T-helper 2 cell treated with Interferon-gamma antibody and Interleukin-4, amounts not matched to agents 5 μg/mL and 100 μg/mL, for 36 hours (primary cell): Measurements from ENCODE around the gene GDNF.

Experiments
- DNase-seq: peaks from one replicate; pipeline ENCODE4 v3.0.0; 2021; ENCODE audit warnings: low spot score
- H3K27ac Mint-ChIP-seq: one replicate; pipeline ENCODE4 v1.8.0; 2021; ENCODE audit warnings: mild to moderate bottlenecking, mixed read lengths
- H3K27me3 Mint-ChIP-seq: one replicate; pipeline ENCODE4 v1.8.0; 2021; ENCODE audit warnings: low read depth, mixed read lengths
- H3K36me3 Mint-ChIP-seq: one replicate; pipeline ENCODE4 v1.8.0; 2021; ENCODE audit warnings: low read depth, mixed read lengths
- H3K4me1 Mint-ChIP-seq: one replicate; pipeline ENCODE4 v1.8.0; 2021; ENCODE audit warnings: low read depth, mixed read lengths
- H3K4me3 Mint-ChIP-seq: one replicate; pipeline ENCODE4 v1.8.0; 2022; ENCODE audit warnings: mild to moderate bottlenecking, moderate library complexity, mixed read lengths
- H3K9me3 Mint-ChIP-seq: one replicate; pipeline ENCODE4 v1.8.0; 2021; ENCODE audit warnings: mixed read lengths

Gene GDNF

DNA sequence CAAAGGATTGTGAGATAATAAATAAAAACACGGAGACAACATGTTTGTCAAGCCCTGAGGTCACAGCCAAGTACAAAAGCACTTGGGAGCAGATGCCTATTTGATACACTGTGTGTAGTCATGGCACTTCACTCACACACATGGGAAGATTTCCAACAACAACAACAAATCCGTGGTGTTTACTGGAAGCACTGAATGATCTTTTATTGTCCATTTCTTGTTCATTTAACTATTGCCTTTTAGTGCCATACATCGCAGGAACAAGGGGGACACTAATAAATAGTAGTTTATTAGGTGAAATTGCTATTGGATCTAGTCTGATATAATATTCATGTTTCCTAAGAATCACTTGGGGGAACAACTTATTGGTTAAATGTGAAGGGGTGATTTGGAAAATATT is 20.4 kb upstream of the GDNF start:
- Mint-ChIP-seq H3K36me3 (no peaks in the 10 kb centered on the region), H3K4me1 (peaks cover 1% of the 10 kb centered on the region), H3K9me3 (no peaks in the 10 kb centered on the region), H3K27me3 (no peaks in the 10 kb centered on the region), H3K27ac (no peak overlapping the region), H3K4me3 (no peak overlapping the region)
- DNase-seq: no peak

DNA sequence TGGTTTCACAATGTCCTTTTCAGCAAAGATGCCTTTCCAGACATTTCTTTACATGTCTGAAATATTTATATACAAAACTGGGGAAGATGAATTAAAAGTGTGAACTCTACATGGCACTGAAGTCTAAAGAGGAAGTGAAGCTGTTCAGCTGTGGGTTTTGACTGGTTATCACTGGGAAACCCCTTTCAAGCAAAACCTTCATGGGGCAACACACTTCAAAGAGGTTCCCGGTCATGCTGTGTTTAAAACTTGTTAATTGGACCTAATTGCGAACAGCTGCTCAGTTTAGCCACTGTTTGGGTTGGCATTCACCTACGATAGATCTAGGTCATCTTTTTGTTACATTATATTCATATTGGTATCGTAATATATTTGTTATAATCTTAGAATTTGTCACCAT is 20.0 kb upstream of the GDNF start:
- Mint-ChIP-seq H3K36me3 (no peaks in the 10 kb centered on the region), H3K4me1 (peaks cover 1% of the 10 kb centered on the region), H3K27ac (no peak overlapping the region), H3K27me3 (no peaks in the 10 kb centered on the region), H3K4me3 (no peak overlapping the region), H3K9me3 (no peaks in the 10 kb centered on the region)
- DNase-seq: no peak

DNA sequence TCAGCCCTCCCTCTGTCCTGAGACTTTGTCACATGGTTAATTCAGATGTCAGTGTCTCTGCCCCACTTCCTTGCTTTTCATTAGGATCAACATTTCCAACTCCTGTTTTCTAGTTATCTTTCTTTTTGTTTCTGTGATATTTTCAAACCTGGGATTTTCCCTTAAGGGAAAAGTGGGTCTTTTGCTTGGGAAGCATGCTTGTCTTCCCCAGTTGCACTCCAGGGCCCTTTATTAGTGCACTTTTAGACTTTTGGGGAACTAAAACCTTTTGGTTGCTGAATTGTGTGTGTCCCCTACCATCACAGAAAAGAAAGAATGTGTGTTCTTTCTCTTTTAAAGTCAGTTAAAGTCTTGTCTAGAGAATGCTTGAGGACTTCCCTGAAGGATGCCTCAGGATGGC is 18.4 kb upstream of the GDNF start:
- no peak for DNase-seq
- no peaks in the 10 kb centered on the region for H3K9me3 Mint-ChIP-seq

DNA sequence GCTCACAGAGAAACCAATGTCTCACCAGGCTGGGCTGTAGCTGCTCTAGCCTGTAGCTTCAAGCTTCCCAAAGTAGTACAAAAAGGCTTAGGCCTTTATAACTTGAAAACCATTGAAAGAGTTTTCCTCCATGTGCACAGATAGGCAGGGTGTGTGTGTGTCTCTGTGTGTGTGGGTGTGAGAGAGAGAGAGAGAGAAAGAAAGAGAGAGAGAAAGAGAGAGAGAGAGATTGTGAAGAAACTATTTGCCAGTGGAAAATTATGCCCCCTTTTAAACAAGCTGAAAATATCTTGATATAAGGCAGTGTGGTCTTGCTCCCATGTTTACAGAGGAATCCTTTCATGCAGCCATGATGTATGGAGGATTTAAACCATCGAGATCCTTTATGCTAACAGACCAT is 17.9 kb upstream of the GDNF start:
- DNase-seq: no peak
- no peaks in the 10 kb centered on the region for H3K27me3 Mint-ChIP-seq
- H3K4me1 Mint-ChIP-seq: peaks cover 1% of the 10 kb centered on the region
- H3K27ac Mint-ChIP-seq: no peak overlapping the region
- H3K36me3 Mint-ChIP-seq: no peaks in the 10 kb centered on the region
- H3K4me3 Mint-ChIP-seq: no peak overlapping the region
- no peaks in the 10 kb centered on the region for H3K9me3 Mint-ChIP-seq

More for the DNA sequence above, 18.4 kb upstream of the GDNF start:
- no peak overlapping the region for H3K27ac Mint-ChIP-seq
- no peak overlapping the region for H3K4me3 Mint-ChIP-seq
- no peaks in the 10 kb centered on the region for H3K27me3 Mint-ChIP-seq
- no peaks in the 10 kb centered on the region for H3K36me3 Mint-ChIP-seq
- H3K4me1 Mint-ChIP-seq: peaks cover 1% of the 10 kb centered on the region

DNA sequence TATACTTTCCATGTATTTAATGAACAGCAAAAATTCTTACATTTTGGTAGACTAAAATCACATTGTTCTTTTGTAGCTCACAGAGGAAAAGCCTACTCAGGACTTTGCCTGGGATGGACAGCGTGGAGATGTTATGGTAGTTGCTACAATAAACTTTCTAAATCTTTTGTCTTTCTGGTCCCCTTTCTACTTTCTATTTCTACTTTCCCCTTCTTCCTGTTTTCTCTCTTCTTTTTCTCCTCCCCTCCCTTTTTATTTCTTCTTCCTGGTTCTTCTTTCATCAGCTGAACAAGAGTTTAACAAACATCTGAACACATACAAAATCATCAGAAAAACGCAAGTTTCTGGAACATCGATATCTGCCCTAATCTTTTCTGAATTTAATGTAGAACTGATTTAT is 15.6 kb upstream of the GDNF start:
- H3K4me3 Mint-ChIP-seq: no peak overlapping the region
- peaks cover under 1% of the 10 kb centered on the region for H3K27me3 Mint-ChIP-seq
- H3K27ac Mint-ChIP-seq: no peak overlapping the region
- no peaks in the 10 kb centered on the region for H3K36me3 Mint-ChIP-seq
- peaks cover 1% of the 10 kb centered on the region for H3K4me1 Mint-ChIP-seq
- no peak for DNase-seq
- H3K9me3 Mint-ChIP-seq: no peaks in the 10 kb centered on the region

DNA sequence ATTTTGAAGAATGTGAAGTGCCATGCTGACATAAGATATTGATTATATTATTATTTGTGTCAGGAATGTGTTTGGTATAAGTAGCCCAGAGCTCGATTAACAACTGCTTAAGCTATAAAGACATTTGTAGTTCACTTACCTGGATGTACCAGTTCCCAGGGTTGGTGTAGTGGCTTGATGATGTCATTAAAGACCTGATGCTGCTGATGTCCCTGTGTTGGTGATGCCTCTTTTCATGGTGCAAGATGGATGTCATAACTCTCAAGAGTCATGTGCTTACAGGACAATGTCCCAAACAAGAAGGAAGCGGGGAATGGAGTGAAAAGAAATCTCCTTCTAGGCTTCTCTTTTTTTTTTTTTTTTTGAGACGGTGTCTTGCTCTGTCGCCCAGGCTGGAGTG is 11.5 kb upstream of the GDNF start:
- H3K9me3 Mint-ChIP-seq: no peaks in the 10 kb centered on the region
- no peak overlapping the region for H3K27ac Mint-ChIP-seq
- no peaks in the 10 kb centered on the region for H3K4me1 Mint-ChIP-seq
- H3K27me3 Mint-ChIP-seq: peaks cover 18% of the 10 kb centered on the region
- no peak overlapping the region for H3K4me3 Mint-ChIP-seq
- DNase-seq: no peak
- no peaks in the 10 kb centered on the region for H3K36me3 Mint-ChIP-seq

DNA sequence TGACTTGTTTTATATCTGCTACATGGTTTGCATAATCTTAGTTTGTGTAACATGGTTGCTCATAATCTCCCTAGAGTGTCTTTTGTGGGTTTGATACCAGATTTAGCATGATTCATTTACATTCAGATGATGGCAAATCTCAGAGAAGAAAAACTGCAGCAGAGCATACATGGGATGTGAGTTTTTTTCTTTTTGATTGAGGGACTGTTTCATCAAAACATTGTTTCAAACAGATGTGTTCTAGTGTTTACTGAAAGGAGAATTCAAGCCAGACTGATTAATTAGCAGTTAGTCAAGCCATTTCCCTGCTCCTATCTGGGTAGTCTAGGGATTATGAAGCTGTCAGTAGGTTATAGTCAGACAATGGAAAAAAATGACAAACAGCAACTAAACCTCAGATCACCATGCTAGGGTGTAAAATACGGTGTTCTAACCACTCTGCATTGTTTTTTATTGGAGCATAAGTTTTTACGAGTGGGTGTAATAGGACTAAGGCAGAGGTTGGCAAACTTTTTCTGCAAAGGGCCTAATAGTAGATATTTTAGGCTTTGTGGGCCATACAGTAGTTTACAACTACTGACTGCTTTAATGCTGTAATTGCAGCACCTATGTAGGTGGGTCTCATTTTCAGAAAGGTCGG is 10.5 kb upstream of the GDNF start:
- Mint-ChIP-seq H3K27ac (no peak overlapping the region), H3K4me1 (no peaks in the 10 kb centered on the region), H3K36me3 (no peaks in the 10 kb centered on the region), H3K27me3 (peaks cover 18% of the 10 kb centered on the region), H3K9me3 (no peaks in the 10 kb centered on the region), H3K4me3 (no peak overlapping the region)
- no peak for DNase-seq

DNA sequence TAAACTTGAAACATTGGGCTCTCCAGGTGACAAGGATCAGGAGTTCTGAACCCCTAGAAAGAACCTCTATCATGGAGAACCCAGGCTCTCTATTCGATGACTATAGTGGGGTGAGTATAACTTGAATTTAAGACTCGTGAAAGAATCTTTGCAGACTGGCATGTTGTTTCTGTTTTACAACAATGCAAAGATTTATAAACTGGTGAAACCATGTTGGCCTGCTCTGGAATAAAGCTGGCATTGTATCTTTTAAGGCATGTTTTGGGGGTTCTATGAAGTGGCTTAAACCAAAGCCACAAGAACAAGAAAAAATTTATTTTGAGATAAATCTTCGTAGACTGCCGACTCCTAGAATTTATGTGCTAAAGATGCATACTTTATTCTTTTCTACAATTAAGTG is 9.8 kb upstream of the GDNF start:
- no peaks in the 10 kb centered on the region for H3K9me3 Mint-ChIP-seq
- no peaks in the 10 kb centered on the region for H3K4me1 Mint-ChIP-seq
- H3K27me3 Mint-ChIP-seq: peaks cover 23% of the 10 kb centered on the region
- DNase-seq: no peak
- no peak overlapping the region for H3K4me3 Mint-ChIP-seq
- H3K36me3 Mint-ChIP-seq: no peaks in the 10 kb centered on the region
- H3K27ac Mint-ChIP-seq: no peak overlapping the region

DNA sequence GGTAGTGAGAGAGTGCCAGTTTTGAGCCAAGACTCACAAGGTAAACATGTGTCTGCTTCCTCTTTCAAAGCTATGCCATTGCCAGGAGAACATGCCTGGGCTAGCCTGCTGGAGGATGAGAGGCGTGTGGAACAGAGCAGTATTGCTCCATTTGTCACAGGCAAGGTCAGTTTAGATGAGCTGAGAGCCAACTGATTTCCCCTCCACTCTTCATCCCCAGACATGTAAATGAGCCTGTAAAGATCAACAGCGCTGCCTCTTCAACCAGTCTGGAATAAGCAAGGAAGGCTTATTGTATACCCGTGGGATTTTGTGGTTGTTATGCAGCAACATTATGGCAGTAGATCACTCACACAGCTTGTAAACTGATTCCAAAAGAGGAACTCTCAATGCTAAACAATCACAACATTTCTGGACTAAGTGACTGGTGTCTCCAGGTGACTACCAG is 8.2 kb upstream of the GDNF start:
- peaks cover 31% of the 10 kb centered on the region for H3K27me3 Mint-ChIP-seq
- no peaks in the 10 kb centered on the region for H3K36me3 Mint-ChIP-seq
- H3K4me3 Mint-ChIP-seq: no peak overlapping the region
- no peaks in the 10 kb centered on the region for H3K9me3 Mint-ChIP-seq
- H3K4me1 Mint-ChIP-seq: no peaks in the 10 kb centered on the region
- no peak overlapping the region for H3K27ac Mint-ChIP-seq
- no peak for DNase-seq

DNA sequence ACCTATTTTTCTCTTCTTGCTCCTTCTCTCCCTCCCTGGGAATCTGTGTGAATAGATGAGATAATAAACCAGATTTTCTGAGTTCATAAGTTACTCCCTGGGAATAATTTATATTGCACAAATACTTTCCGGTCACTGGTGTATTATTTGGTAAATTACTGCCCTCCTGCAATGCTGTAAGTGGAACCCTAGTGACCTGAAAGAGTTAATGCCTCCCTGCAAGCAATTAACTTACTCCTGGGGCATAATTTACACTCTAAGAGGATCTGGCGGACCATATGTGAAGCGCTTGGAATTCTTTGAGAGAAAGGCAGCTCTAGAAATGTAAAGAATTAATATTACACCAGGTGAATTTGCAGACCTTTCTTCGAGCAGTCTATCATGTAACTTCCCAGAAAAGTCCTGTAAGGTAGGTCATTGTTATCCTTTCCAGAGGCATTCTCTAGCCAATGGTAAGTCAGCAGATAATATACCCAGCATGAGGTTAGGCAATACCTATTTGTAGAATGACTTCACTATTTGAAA is 7.0 kb upstream of the GDNF start:
- no peak for DNase-seq
- no peaks in the 10 kb centered on the region for H3K4me1 Mint-ChIP-seq
- H3K9me3 Mint-ChIP-seq: no peaks in the 10 kb centered on the region
- H3K27me3 Mint-ChIP-seq: peaks cover 41% of the 10 kb centered on the region
- H3K27ac Mint-ChIP-seq: no peak overlapping the region
- no peaks in the 10 kb centered on the region for H3K36me3 Mint-ChIP-seq
- H3K4me3 Mint-ChIP-seq: no peak overlapping the region

DNA sequence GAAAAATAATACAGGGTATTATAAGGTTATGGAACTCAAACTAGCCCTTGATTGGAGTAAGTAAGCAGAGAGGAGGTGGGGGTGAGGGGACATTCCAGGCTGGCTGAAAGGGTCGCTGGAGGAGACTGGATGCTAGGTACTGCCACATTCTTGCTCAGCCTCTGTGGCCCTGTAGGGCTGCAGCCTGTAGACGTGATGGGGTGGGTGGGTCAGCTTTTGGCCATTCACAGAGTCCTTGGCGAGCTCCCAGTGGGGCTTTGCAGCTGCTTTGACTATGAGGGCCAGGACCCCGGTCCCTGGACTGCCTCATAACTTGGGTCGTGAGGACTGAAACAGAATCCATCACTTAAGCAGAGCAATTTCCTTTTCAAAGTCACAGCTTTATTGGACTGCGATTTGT is 4.2 kb upstream of the GDNF start:
- no peak for DNase-seq
- H3K4me3 Mint-ChIP-seq: no peak overlapping the region
- no peaks in the 10 kb centered on the region for H3K36me3 Mint-ChIP-seq
- peaks cover 48% of the 10 kb centered on the region for H3K27me3 Mint-ChIP-seq
- no peak overlapping the region for H3K27ac Mint-ChIP-seq
- no peaks in the 10 kb centered on the region for H3K4me1 Mint-ChIP-seq
- no peaks in the 10 kb centered on the region for H3K9me3 Mint-ChIP-seq

DNA sequence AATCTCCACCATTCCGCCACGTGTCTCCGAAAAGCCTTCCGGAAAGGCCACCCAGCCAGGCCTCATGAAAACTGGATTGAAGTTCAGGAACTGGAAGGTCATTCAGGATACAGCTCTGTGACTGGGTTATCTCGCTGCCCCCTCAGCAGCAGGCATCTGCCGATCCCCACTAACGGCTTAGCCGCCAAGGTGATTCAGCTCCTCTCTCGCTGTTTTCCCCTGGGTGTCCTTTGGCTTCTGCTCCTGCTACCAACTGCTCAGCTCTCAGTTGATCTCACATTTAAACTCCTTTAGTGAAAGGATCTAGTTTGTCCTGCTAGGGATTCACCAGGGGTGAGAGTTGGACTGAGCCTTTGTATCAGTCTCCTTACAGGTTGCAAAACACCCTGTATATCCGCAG is 2.2 kb upstream of the GDNF start:
- Mint-ChIP-seq H3K36me3 (no peaks in the 10 kb centered on the region), H3K4me3 (no peak overlapping the region)

DNA sequence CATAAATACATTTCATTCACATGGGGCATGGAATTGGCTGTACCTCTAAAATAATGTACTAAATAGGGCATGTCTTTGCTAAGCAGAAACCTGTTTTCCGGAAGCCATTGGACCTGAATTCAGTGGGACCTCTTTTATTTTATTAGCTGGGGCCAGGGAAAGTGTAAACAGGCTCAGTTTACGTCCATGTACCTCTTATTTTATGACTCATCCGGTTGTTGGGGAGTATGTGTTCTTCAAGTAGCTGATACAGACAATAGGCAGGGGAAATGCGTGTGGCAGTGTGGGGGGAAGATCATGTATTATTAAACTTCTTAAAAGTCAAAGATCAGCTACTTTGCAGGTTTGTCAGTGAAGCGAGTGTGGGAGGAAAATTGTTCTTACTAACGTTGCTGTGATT is 1.4 kb upstream of the GDNF start:
- H3K27ac Mint-ChIP-seq: no peak overlapping the region
- H3K4me3 Mint-ChIP-seq: no peak overlapping the region
- H3K9me3 Mint-ChIP-seq: no peaks in the 10 kb centered on the region
- DNase-seq: no peak
- H3K27me3 Mint-ChIP-seq: peaks cover 72% of the 10 kb centered on the region
- H3K4me1 Mint-ChIP-seq: peaks cover 14% of the 10 kb centered on the region
- H3K36me3 Mint-ChIP-seq: no peaks in the 10 kb centered on the region

More for the DNA sequence above, 2.2 kb upstream of the GDNF start:
- no peak for DNase-seq
- Mint-ChIP-seq H3K4me1 (peaks cover 13% of the 10 kb centered on the region), H3K27me3 (peaks cover 63% of the 10 kb centered on the region), H3K9me3 (no peaks in the 10 kb centered on the region), H3K27ac (no peak overlapping the region)

DNA sequence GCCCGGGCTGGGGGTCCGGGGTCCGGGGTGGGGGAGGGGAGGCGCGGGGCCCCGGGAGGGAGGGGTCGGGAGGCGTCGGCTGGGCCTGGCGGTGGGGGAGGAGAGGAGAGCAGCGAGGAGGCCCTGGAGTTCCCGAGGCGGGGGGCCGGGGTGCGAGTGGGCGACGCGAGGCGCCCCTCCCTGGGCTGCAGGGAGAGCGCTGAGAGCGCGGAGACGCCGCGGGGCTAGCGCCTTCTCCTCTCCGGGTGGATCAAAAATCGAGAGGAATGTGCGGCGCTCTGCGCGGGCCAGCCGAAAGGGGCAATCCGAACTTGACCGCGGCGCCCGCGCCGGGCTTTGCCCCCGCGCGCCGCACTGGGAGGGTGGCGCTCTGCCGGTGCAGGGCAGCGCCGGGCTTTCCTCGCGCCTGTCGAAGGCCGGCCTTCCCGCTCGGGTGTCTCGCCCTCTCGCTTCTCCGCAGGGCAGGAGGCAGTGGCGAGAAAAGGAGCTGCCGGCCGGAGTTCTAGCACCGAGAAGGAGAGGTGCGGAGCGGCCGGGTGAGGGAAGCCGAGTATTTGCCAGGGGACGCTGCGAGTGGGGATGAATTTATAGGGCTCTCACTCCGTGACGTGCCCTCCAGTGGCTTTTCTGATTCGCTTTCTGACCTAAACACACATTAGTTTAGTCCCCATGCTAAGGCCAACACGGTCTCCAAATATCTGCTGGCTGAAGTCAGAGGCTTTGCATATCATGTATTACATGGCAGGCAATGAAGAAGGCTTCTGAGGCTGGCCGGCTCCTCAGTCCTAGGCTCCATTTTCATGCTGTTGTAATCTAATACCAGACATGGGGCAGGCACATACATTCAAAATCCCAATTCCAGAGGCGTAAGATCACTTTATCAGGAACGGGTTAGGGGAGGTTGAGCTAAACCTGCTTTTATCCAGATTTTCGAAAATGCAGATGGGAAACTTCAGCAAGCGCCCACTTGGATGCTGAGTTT is 503 bp upstream of the GDNF start:
- Mint-ChIP-seq H3K4me1 (peaks cover 14% of the 10 kb centered on the region), H3K27me3 (peaks cover 80% of the 10 kb centered on the region), H3K9me3 (no peaks in the 10 kb centered on the region), H3K4me3 (no peak overlapping the region), H3K36me3 (no peaks in the 10 kb centered on the region), H3K27ac (no peak overlapping the region)
- no peak for DNase-seq
